CD4-positive, alpha-beta T cell (primary cell): ENCODE data around the gene ATL1. TPM values are rescaled to one million over a fixed set of nuclear protein-coding genes. Genes with fewer than 3 reads are reported as not detected.

ENCODE experiments used
- ATAC-seq: fragments of 200-7000 bp; cut with Tn5 transposase; one replicate; pipeline ENCODE4 v1.10.0; 2022; ENCODE audit warnings: mild to moderate bottlenecking; ENCODE audit not compliant: poor library complexity
- CTCF ChIA-PET: fragments of 350-600 bp; sonication (Branson Sonifier 250); formaldehyde crosslinking; loops from one replicate; lab custom pipeline; 2021; ENCODE audit warnings: antibody characterized with exemption, inconsistent platforms; lab: Charles Lee
- POLR2A ChIA-PET: fragments of 350-600 bp; sonication (Branson Sonifier 250); formaldehyde crosslinking; loops from one replicate; lab custom pipeline; 2021; ENCODE audit warnings: antibody characterized with exemption, inconsistent platforms; lab: Charles Lee
- DNase-seq, 14 experiments: peaks; one replicate each; pipeline ENCODE4 v3.0.0-alpha.2; 2013 to 2020; ENCODE audit warnings: mixed read lengths in 2 of 14
- H3K27ac ChIP-seq, 2 donors: one replicate each; pipeline versions ENCODE4 v1.5.1 to v1.7.0; 2013; ENCODE audit warnings: low read length in 2 of 2, low read depth in 1 of 2, mild to moderate bottlenecking in 1 of 2
- H3K27me3 ChIP-seq, 2 experiments: 1 replicate in 1 of 2; 2 replicates in 1 of 2; pipeline versions ENCODE4 v1.6.1 to v1.7.0; 2013; ENCODE audit warnings: low read length in 2 of 2, control low read depth in 1 of 2, mild to moderate bottlenecking in 1 of 2, moderate library complexity in 1 of 2; ENCODE audit not compliant: insufficient read depth in 2 of 2, control insufficient read depth in 1 of 2
- H3K36me3 ChIP-seq: one replicate; pipeline ENCODE4 v1.6.1; 2013; ENCODE audit warnings: low read length, control low read depth; ENCODE audit not compliant: insufficient read depth
- H3K4me1 ChIP-seq: one replicate; pipeline ENCODE4 v1.6.1; 2013; ENCODE audit warnings: low read length, control low read depth; ENCODE audit not compliant: insufficient read depth
- H3K4me3 ChIP-seq: one replicate; pipeline ENCODE4 v1.5.1; 2013; ENCODE audit warnings: mild to moderate bottlenecking, low read length, moderate library complexity
- H3K9me3 ChIP-seq, 2 experiments: 1 replicate in 1 of 2; 2 replicates in 1 of 2; pipeline versions ENCODE4 v1.6.1 to v1.7.0; 2013; ENCODE audit warnings: low read length in 2 of 2, mild to moderate bottlenecking in 2 of 2, control low read depth in 1 of 2, moderate library complexity in 1 of 2; ENCODE audit not compliant: control insufficient read depth in 1 of 2, insufficient read depth in 1 of 2
- H3K27ac Mint-ChIP-seq: one replicate; pipeline ENCODE4 v1.8.0; 2020; ENCODE audit warnings: mixed read lengths
- H3K27me3 Mint-ChIP-seq: one replicate; pipeline ENCODE4 v1.8.0; 2021; ENCODE audit warnings: mixed read lengths
- H3K36me3 Mint-ChIP-seq: one replicate; pipeline ENCODE4 v1.8.0; 2021; ENCODE audit warnings: low read depth, mixed read lengths
- H3K4me1 Mint-ChIP-seq: one replicate; pipeline ENCODE4 v1.8.0; 2021; ENCODE audit warnings: low read depth, mixed read lengths
- H3K4me3 Mint-ChIP-seq: one replicate; pipeline ENCODE4 v1.8.0; 2020; ENCODE audit warnings: mild to moderate bottlenecking, mixed read lengths
- H3K9me3 Mint-ChIP-seq: one replicate; pipeline ENCODE4 v1.8.0; 2020; ENCODE audit warnings: mixed read lengths
- CTCF ChIP-seq: fragments of 200-600 bp; IDR thresholded peaks from one replicate; pipeline ENCODE4 v1.8.0; 2022; ENCODE audit warnings: antibody characterized with exemption, mild to moderate bottlenecking
- intact Hi-C, 2 experiments: fragments of 100-400 bp; cut with DNase I in 1 of 2; cut with micrococcal nuclease in 1 of 2; formaldehyde crosslinking; loops; one replicate each; pipeline versions ENCODE4 v1.15.1 to v1.9.0; 2023 to 2025; cut with DNase I, micrococcal nuclease
- total RNA-seq, 174 experiments: library from RNA in 2 of 174; stranded (reverse) in 2 of 174; gene quantifications; one replicate each; pipeline ENCODE4 v1.2.3 and lab custom pipeline; 2021 to 2026

The ATL1 gene
- total RNA-seq, 2 experiments from 2014 or later = 1.2 TPM

DNA sequence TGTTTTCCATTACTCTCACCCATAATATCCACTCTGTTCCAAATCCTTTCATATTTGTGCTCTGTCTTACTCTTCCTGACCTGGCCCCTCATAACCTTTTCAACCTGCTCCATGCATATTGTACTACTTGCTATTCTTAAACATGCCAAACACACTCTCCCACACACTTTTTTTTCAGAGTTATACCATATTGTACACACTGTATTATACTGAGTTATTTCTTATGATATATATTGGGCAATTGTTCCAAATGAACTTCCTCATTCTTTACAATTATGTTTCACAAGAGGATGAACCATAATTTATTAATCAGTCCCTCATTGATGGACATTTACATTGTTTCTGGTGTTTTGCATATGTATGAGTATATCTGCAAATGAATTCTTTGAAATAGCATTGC is 18.5 kb downstream of the ATL1 start:
- no peaks in the 10 kb centered on the region for H3K4me1 ChIP-seq
- H3K27me3 ChIP-seq = peaks cover 0 to 6% of the 10 kb centered on the region in 2 experiments
- no peaks in the 10 kb centered on the region for H3K9me3 ChIP-seq
- Mint-ChIP-seq H3K4me1 (no peaks in the 10 kb centered on the region), H3K4me3 (no peak overlapping the region), H3K27me3 (no peaks in the 10 kb centered on the region), H3K9me3 (no peaks in the 10 kb centered on the region), H3K27ac (no peak overlapping the region), H3K36me3 (peaks cover 6% of the 10 kb centered on the region)
- POLR2A ChIA-PET = no interaction called here
- no peaks in the 10 kb centered on the region for H3K36me3 ChIP-seq
- H3K4me3 ChIP-seq = no peak overlapping the region
- ATAC-seq (no peak), DNase-seq (no peak)
- intact Hi-C loops = no loop called here
- no peak for TF ChIP-seq CTCF
- no peak overlapping the region for H3K27ac ChIP-seq
- CTCF ChIA-PET = no interaction called here

- intact Hi-C loops = no loop called here
- ChIA-PET CTCF (no interaction called here), POLR2A (no interaction called here)
- no peak for TF ChIP-seq CTCF
- Mint-ChIP-seq H3K9me3 (no peaks in the 10 kb centered on the region), H3K27ac (no peak overlapping the region), H3K36me3 (no peaks in the 10 kb centered on the region), H3K4me3 (no peak overlapping the region), H3K4me1 (no peaks in the 10 kb centered on the region), H3K27me3 (no peaks in the 10 kb centered on the region)
- no peaks in the 10 kb centered on the region for H3K4me1 ChIP-seq
- H3K4me3 ChIP-seq = no peak overlapping the region
- H3K9me3 ChIP-seq = no peaks in the 10 kb centered on the region
- no peak overlapping the region for H3K27ac ChIP-seq
- DNase-seq (no peak), ATAC-seq (no peak)
- H3K27me3 ChIP-seq = no peaks in the 10 kb centered on the region
- H3K36me3 ChIP-seq = no peaks in the 10 kb centered on the region
Measured at GRCh38 chr14:50590464-50590863, 30.5 kb downstream of the ATL1 start.

DNA sequence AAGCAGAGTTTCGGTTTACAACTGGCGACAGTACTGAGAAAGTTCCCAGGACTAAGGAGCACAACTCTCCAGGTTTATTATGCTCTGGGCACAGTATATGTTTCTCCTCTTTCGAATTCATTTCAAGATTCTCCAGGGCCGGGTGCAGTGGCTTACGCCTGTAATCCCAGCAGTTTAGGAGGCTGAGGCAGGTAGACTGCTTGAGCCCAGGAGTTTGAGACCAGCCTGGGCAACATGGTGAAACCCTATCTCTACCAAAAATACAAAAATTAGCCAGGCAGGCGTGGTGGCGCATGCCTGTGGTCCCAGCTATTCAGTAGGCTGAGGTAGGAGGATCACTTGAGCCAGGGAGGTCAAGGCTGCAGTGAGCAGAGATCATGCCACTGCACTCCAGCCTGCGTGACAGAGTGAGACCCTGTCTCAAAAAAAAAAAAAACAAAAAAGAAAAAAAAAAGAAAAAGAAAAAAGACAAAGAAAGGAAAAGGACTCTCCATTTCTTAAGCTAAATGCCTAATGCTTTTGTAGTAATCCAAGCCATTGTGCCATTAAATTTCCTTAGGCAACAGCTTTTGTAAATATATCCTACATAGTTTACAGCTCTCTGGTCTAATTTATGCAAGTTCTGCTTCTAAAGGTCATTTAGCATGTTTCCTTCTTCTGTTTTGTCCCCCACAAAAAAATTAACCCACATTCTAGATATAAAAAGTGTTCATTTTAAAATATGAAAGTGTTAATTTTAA is 34.8 kb downstream of the ATL1 start:
- no peak overlapping the region for H3K4me3 ChIP-seq
- H3K36me3 Mint-ChIP-seq = no peaks in the 10 kb centered on the region
- H3K9me3 Mint-ChIP-seq = no peaks in the 10 kb centered on the region
- H3K27me3 ChIP-seq = no peaks in the 10 kb centered on the region
- no peaks in the 10 kb centered on the region for H3K4me1 ChIP-seq
- no peak for TF ChIP-seq CTCF
- H3K27ac ChIP-seq = no peak overlapping the region
- intact Hi-C loops = no loop called here
- no peaks in the 10 kb centered on the region for H3K9me3 ChIP-seq
- H3K27ac Mint-ChIP-seq = no peak overlapping the region
- H3K27me3 Mint-ChIP-seq = no peaks in the 10 kb centered on the region
- POLR2A ChIA-PET = no interaction called here
- no peak overlapping the region for H3K4me3 Mint-ChIP-seq
- CTCF ChIA-PET = interaction anchor here (0.6 kb wide), 1 partner anchor 35 kb away, joined by 3 read pairs; the partner anchor contains the start of gene ATL1
- H3K4me1 Mint-ChIP-seq = no peaks in the 10 kb centered on the region
- DNase-seq = no peak
- H3K36me3 ChIP-seq = no peaks in the 10 kb centered on the region
- ATAC-seq = no peak
